ENCODE measurements around the gene RALGAPA2. TPM values are rescaled to one million over a fixed set of nuclear protein-coding genes. Genes with fewer than 3 reads are reported as not detected.

RALGAPA2 gene
- total and polyA plus RNA-seq, 2 of the 13 experiments (the other 11 are each of a cell fraction or from before 2014, with no cell fraction given), result 13.8 to 17.7 TPM

DNA sequence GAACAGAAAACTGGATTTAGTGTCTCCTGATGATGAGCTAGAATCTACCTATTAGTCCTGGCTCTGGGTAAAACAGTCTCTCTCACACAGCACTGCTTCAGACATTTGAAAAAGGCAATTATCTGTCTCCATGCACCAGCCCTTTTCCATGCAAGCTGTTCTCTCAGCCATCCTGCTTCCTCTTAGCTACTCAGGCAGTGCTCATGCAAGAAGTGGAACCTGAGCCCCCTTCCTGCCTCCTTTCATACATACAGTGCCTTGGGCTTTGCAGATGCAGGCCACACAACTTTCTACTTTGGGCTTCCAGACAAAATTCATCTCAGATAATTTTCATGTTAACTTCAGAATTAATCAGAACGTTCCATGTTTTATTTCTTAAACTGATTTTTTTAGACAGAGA is 151.3 kb downstream of the RALGAPA2 start:
- Histone ChIP-seq H3K79me2 (ENCODE audit: insufficient read depth, low read length) (no peaks in the 10 kb centered on the region), H3K27me3 (ENCODE audit: control insufficient read depth in 1 of 2, insufficient read depth in 2 of 2, low read length in 2 of 2) (no peaks in the 10 kb centered on the region), H3K4me2 (ENCODE audit: low read depth, low read length) (no peak overlapping the region), H2AFZ (ENCODE audit: low read length) (no peak overlapping the region), H3K27ac (ENCODE audit: extremely low read length, insufficient read depth, low read length) (no peak overlapping the region), H3K9me3 (ENCODE audit: low read length) (no peaks in the 10 kb centered on the region), H3K4me3 (replicated peaks in 1 of 3; ENCODE audit: insufficient read depth in 1 of 3, low read depth in 2 of 3, low read length in 3 of 3) (no peak overlapping the region), H4K20me1 (ENCODE audit: insufficient read depth, low read length) (no peaks in the 10 kb centered on the region), H3K9ac (ENCODE audit: insufficient read depth, low read depth, low read length) (no peak overlapping the region), H3K36me3 (replicated peaks in 1 of 2; ENCODE audit: control insufficient read depth in 1 of 2, insufficient read depth in 2 of 2, low read length in 2 of 2) (peaks cover 4 to 5% of the 10 kb centered on the region in 2 experiments; a peak in 3 of 5 replicates), H3K4me1 (ENCODE audit: insufficient read depth, low read length) (no peaks in the 10 kb centered on the region)
- no peak for FAIRE-seq
- ChIA-PET CTCF (ENCODE audit: low intra/inter-chr PET ratio, low total read pairs) (no interaction called here), POLR2A (no interaction called here)
- 94% methylated on average over 1 of the region's 1 CpG for WGBS (ENCODE audit: low lambda C conversion rate)
- BruUV-seq (replicated peaks), result no TSS peak
- TF ChIP-seq ZFYVE20 (CRISPR knock-in tag; IDR thresholded peaks at IDR 0.05; ENCODE audit: borderline replicate concordance, low read depth) (no peak), DPF2 (CRISPR knock-in tag; IDR thresholded peaks at IDR 0.05; ENCODE audit: borderline replicate concordance, low read depth) (no peak), ZNF33A (CRISPR knock-in tag; IDR thresholded peaks at IDR 0.05; ENCODE audit: borderline replicate concordance) (no peak), SKI (IDR thresholded peaks at IDR 0.05; ENCODE audit: partially characterized antibody) (no peak), THYN1 (CRISPR knock-in tag; IDR thresholded peaks at IDR 0.05; ENCODE audit: borderline replicate concordance, low read depth) (no peak), BATF2 (CRISPR knock-in tag; IDR thresholded peaks at IDR 0.05) (no peak), MTA3 (CRISPR knock-in tag; IDR thresholded peaks at IDR 0.05) (no peak), KLF13 (CRISPR knock-in tag; IDR thresholded peaks at IDR 0.05) (no peak), ATF7-NPFF (CRISPR knock-in tag; IDR thresholded peaks at IDR 0.05; ENCODE audit: low read depth) (no peak), THAP7 (CRISPR knock-in tag; IDR thresholded peaks at IDR 0.05) (no peak), PHB2 (IDR thresholded peaks at IDR 0.05; ENCODE audit: partially characterized antibody) (no peak), ZNF546 (CRISPR knock-in tag; conservative IDR thresholded peaks at IDR 0.05) (no peak), ZNF572 (CRISPR knock-in tag; IDR thresholded peaks at IDR 0.05) (no peak), MIER2 (CRISPR knock-in tag; IDR thresholded peaks at IDR 0.05) (no peak), HOXA5 (CRISPR knock-in tag; IDR thresholded peaks at IDR 0.05) (no peak), ZNF607 (CRISPR knock-in tag; IDR thresholded peaks at IDR 0.05; ENCODE audit: borderline replicate concordance) (no peak), ARNT (IDR thresholded peaks at IDR 0.05) (no peak)
- TF ChIP-seq, protein P1, sequence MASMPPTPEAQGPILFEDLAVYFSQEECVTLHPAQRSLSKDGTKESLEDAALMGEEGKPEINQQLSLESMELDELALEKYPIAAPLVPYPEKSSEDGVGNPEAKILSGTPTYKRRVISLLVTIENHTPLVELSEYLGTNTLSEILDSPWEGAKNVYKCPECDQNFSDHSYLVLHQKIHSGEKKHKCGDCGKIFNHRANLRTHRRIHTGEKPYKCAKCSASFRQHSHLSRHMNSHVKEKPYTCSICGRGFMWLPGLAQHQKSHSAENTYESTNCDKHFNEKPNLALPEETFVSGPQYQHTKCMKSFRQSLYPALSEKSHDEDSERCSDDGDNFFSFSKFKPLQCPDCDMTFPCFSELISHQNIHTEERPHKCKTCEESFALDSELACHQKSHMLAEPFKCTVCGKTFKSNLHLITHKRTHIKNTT (CRISPR knock-in tag; IDR thresholded peaks at IDR 0.05), result no peak
- TF ChIP-seq, protein P2, sequence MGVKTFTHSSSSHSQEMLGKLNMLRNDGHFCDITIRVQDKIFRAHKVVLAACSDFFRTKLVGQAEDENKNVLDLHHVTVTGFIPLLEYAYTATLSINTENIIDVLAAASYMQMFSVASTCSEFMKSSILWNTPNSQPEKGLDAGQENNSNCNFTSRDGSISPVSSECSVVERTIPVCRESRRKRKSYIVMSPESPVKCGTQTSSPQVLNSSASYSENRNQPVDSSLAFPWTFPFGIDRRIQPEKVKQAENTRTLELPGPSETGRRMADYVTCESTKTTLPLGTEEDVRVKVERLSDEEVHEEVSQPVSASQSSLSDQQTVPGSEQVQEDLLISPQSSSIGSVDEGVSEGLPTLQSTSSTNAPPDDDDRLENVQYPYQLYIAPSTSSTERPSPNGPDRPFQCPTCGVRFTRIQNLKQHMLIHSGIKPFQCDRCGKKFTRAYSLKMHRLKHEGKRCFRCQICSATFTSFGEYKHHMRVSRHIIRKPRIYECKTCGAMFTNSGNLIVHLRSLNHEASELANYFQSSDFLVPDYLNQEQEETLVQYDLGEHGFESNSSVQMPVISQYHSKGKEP (CRISPR knock-in tag; IDR thresholded peaks at IDR 0.05), result no peak
- intact Hi-C loops (cut with micrococcal nuclease; ENCODE audit: unreplicated experiment), result no loop called here
- ATAC-seq, result no peak
- no peak for DNase-seq (ENCODE audit: low spot score)
- in situ Hi-C loops (cut with HindIII; ENCODE audit: extremely low pct_ligation_motif_present, low pct_unique_long_range_greater_than_20kb), result loop anchor here (10.0 kb wide), 1 partner anchor 476 kb away; no protein-coding TSS in a partner anchor

Measured in HepG2 (cell line).